Activated T-cell treated with anti-CD3 and anti-CD28 coated beads, Interleukin-2, amount 50 U/mL, for 1 hour (primary cell): ENCODE measurements around the gene OVCH1.
"Not testable (repeated sequence)": the region's sequence is repeated elsewhere in the genome, so short reads cannot be mapped to it uniquely, and the experiment has no call there.

Experiments used
- DNase-seq: peaks from one replicate; pipeline ENCODE4 v3.0.0-alpha.2; 2020

OVCH1 gene

GRCh38 chr12:29486972-29487371 is 10.5 kb downstream of the OVCH1 start:
- DNase-seq = no peak

- DNase-seq = no peak
Observed at GRCh38 chr12:29463198-29463597, 34.3 kb downstream of the OVCH1 start.

- no peak for DNase-seq
Observed at GRCh38 chr12:29460082-29460481, 37.4 kb downstream of the OVCH1 start.

GRCh38 chr12:29455087-29455486 is 42.4 kb downstream of the OVCH1 start:
- DNase-seq = no peak

- no peak for DNase-seq
Observed at GRCh38 chr12:29451888-29452287, 45.6 kb downstream of the OVCH1 start.

GRCh38 chr12:29448157-29448556 is 49.3 kb downstream of the OVCH1 start:
- no peak for DNase-seq

- no peak for DNase-seq
Observed at GRCh38 chr12:29447285-29447975, 50.1 kb downstream of the OVCH1 start.

- no peak for DNase-seq
Observed at GRCh38 chr12:29439506-29439905, 58.0 kb downstream of the OVCH1 start.

GRCh38 chr12:29438752-29439408 is 58.6 kb downstream of the OVCH1 start:
- DNase-seq = no peak

GRCh38 chr12:29437575-29437974 is 59.9 kb downstream of the OVCH1 start:
- DNase-seq = no peak

- not testable (repeated sequence) for DNase-seq
Observed at GRCh38 chr12:29436815-29437214, 60.7 kb downstream of the OVCH1 start.

- DNase-seq = no peak
Observed at GRCh38 chr12:29431513-29431912, 66.0 kb downstream of the OVCH1 start.

GRCh38 chr12:29430716-29431044 is 66.8 kb downstream of the OVCH1 start:
- DNase-seq = no peak

- DNase-seq = no peak
Observed at GRCh38 chr12:29429999-29430715, 67.3 kb downstream of the OVCH1 start.

GRCh38 chr12:29428633-29429032 is 68.9 kb downstream of the OVCH1 start:
- DNase-seq = no peak

- no peak for DNase-seq
Observed at GRCh38 chr12:29427964-29428363, 69.5 kb downstream of the OVCH1 start.

- DNase-seq = no peak
Observed at GRCh38 chr12:29426498-29426897, 71.0 kb downstream of the OVCH1 start.

GRCh38 chr12:29425722-29426121 is 71.8 kb downstream of the OVCH1 start:
- no peak for DNase-seq

GRCh38 chr12:29416748-29417147 is 80.7 kb downstream of the OVCH1 start:
- DNase-seq = no peak

GRCh38 chr12:29415111-29415510 is 82.4 kb downstream of the OVCH1 start:
- no peak for DNase-seq

GRCh38 chr12:29414368-29414767 is 83.1 kb downstream of the OVCH1 start:
- no peak for DNase-seq

GRCh38 chr12:29405561-29405960 is 91.9 kb downstream of the OVCH1 start:
- no peak for DNase-seq

- no peak for DNase-seq
Observed at GRCh38 chr12:29403991-29404390, 93.5 kb downstream of the OVCH1 start.

GRCh38 chr12:29402437-29402836 is 95.0 kb downstream of the OVCH1 start:
- no peak for DNase-seq
